GM23248 (cell line): ENCODE results near the gene NFIX. TPM values are rescaled to one million over a fixed set of nuclear protein-coding genes. Genes with fewer than 3 reads are reported as not detected.

Experiments used
- DNase-seq: peaks from one replicate; pipeline ENCODE4 v3.0.0-alpha.2; 2015
- H2AFZ ChIP-seq: fragments of 200-600 bp; sonication (generic); 2 replicates; pipeline ENCODE4 v1.6.1; 2016; ENCODE audit warnings: antibody characterized with exemption
- H3F3A ChIP-seq: fragments of 200-600 bp; sonication (generic); 2 replicates; pipeline ENCODE4 v1.6.1; 2016; ENCODE audit warnings: mild to moderate bottlenecking, antibody characterized with exemption, mixed run types; ENCODE audit not compliant: insufficient read depth
- H3K27ac ChIP-seq: fragments of 200-600 bp; sonication (generic); 2 replicates; pipeline ENCODE4 v1.5.1; 2016; ENCODE audit warnings: mild to moderate bottlenecking
- H3K27me3 ChIP-seq: fragments of 200-600 bp; sonication (generic); replicated peaks from 2 replicates; pipeline ENCODE4 v1.6.1; 2016; ENCODE audit warnings: mild to moderate bottlenecking; ENCODE audit not compliant: insufficient read depth
- H3K36me3 ChIP-seq: fragments of 200-600 bp; sonication (generic); 2 replicates; pipeline ENCODE4 v1.6.1; 2016; ENCODE audit warnings: low read depth, mild to moderate bottlenecking
- H3K4me1 ChIP-seq: fragments of 200-600 bp; sonication (generic); 2 replicates; pipeline ENCODE4 v1.6.1; 2016; ENCODE audit warnings: mild to moderate bottlenecking; ENCODE audit not compliant: insufficient read depth
- H3K4me2 ChIP-seq: fragments of 200-600 bp; sonication (generic); one replicate; pipeline ENCODE4 v1.6.1; 2016; ENCODE audit warnings: mild to moderate bottlenecking; ENCODE audit not compliant: unreplicated experiment
- H3K4me3 ChIP-seq: fragments of 200-600 bp; sonication (generic); 2 replicates; pipeline ENCODE4 v1.5.1; 2016; ENCODE audit warnings: mild to moderate bottlenecking
- H3K79me2 ChIP-seq: fragments of 200-600 bp; sonication (generic); 2 replicates; pipeline ENCODE4 v1.6.1; 2016; ENCODE audit warnings: mild to moderate bottlenecking; ENCODE audit not compliant: insufficient read depth
- H3K9ac ChIP-seq: fragments of 200-600 bp; sonication (generic); 2 replicates; pipeline ENCODE4 v1.6.1; 2016; ENCODE audit warnings: mild to moderate bottlenecking
- H3K9me2 ChIP-seq: fragments of 200-600 bp; sonication (generic); 2 replicates; pipeline ENCODE4 v1.6.1; 2016; ENCODE audit warnings: mixed run types, mild to moderate bottlenecking, moderate library complexity; ENCODE audit not compliant: insufficient read depth
- H3K9me3 ChIP-seq: fragments of 200-600 bp; sonication (generic); one replicate; pipeline ENCODE4 v1.6.1; 2017; ENCODE audit warnings: low read depth
- H4K20me1 ChIP-seq: fragments of 200-600 bp; sonication (generic); 2 replicates; pipeline ENCODE4 v1.6.0; 2016; ENCODE audit not compliant: insufficient read depth
- EZH2 ChIP-seq: fragments of 200-600 bp; sonication (generic); IDR thresholded peaks from 2 replicates; pipeline ENCODE4 v1.6.1; 2018; ENCODE audit warnings: antibody characterized with exemption, mild to moderate bottlenecking; ENCODE audit not compliant: insufficient read depth, poor library complexity, severe bottlenecking
- EZH2phosphoT487 ChIP-seq: fragments of 200-600 bp; sonication (generic); IDR thresholded peaks from 2 replicates; pipeline ENCODE4 v1.6.1; 2018; ENCODE audit warnings: antibody characterized with exemption, moderate library complexity, mild to moderate bottlenecking, low read depth; ENCODE audit not compliant: insufficient read depth
- WGBS, 2 experiments: methylation state at CpG; one replicate each; pipeline ENCODE4 v1.1.6; 2015 to 2017; ENCODE audit warnings: low lambda C conversion rate in 2 of 2, low coverage in 1 of 2; ENCODE audit errors: missing lambda C conversion rate in 2 of 2; 5-methylcytosine and 5-hydroxymethylcytosine counted together
- in situ Hi-C: fragments of 300-500 bp; cut with MboI; formaldehyde crosslinking; loops from 2 replicates; pipeline ENCODE4 v1.15.0; 2020
- polyA plus RNA-seq: library from polyadenylated mRNA; unstranded; fragments of >200 nt; fragmentation: Nextera tagmentation; extraction: Ambion mirVana; gene quantifications from 2 replicates; pipeline ENCODE4 v1.2.1, GENCODE V29; 2016
- total RNA-seq: library from RNA; depleted of rRNA; stranded (reverse); fragments of >200 nt; shearing (Covaris generic); gene quantifications from 2 replicates; pipeline ENCODE4 v1.2.3, GENCODE V29; 2014

The NFIX gene
- total and polyA plus RNA-seq, 2 experiments from 2014 or later, result 60.8 to 71.0 TPM

- Histone ChIP-seq H2AFZ (no peak overlapping the region), H4K20me1 (peaks cover 17% of the 10 kb centered on the region; the same call in 1 of the 2 replicates), H3F3A (peaks cover 30% of the 10 kb centered on the region), H3K4me3 (no peak overlapping the region), H3K79me2 (peaks cover 95% of the 10 kb centered on the region), H3K27me3 (no peaks in the 10 kb centered on the region), H3K9me2 (no peaks in the 10 kb centered on the region), H3K36me3 (no peaks in the 10 kb centered on the region; the same call in 1 of the 2 replicates), H3K4me2 (no peak overlapping the region), H3K9me3 (no peaks in the 10 kb centered on the region), H3K27ac (no peak overlapping the region), H3K9ac (no peak overlapping the region), H3K4me1 (peaks cover 38% of the 10 kb centered on the region)
- 91 to 92% methylated on average over 8 to 9 of the region's 9 CpGs for WGBS, 2 experiments
- TF ChIP-seq EZH2, result no peak
- no peak for TF ChIP-seq EZH2phosphoT487
- in situ Hi-C loops, result no loop called here
- no peak for DNase-seq
Measured at GRCh38 chr19:13129384-13129783, 134.1 kb downstream of the NFIX start.

DNA sequence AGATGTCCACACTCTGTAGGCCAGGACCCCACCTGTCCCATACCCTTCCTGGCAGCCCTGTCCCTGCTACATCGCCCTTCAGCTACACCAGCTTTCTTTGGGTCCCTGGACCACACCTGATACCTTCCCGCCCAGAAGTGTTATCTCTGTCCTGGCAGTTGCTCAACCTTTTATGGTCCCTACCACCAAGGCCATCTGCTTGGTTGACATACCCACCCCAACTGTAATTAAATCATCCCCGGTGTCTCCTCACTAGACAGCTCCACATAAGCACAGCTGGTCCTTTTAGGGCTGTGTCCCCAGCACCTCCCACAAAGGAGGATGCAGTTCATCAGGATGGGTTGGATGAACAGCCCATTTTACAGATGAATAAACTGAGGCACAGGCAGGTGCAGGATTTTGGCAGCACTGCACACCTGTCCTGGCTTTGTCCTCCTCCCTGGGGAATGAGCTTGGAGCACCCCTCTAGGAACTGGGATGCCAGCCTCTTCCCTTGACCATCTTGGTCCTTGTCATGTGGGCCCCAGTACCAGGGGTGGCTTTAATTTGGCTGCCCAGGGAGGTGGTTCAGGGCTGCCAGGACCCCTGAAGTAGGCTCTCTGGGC is 135.7 kb downstream of the NFIX start:
- Histone ChIP-seq H3K27ac (peak overlapping the region; percentile 81), H3K4me2 (no peak overlapping the region), H3K9ac (no peak overlapping the region; the same call in 1 of the 2 replicates), H3K9me3 (no peaks in the 10 kb centered on the region), H3F3A (peaks cover 33% of the 10 kb centered on the region), H3K4me3 (no peak overlapping the region), H3K4me1 (peaks cover 42% of the 10 kb centered on the region), H4K20me1 (peaks cover 17% of the 10 kb centered on the region; the same call in 1 of the 2 replicates), H3K9me2 (no peaks in the 10 kb centered on the region), H3K79me2 (peaks cover 95% of the 10 kb centered on the region), H3K27me3 (no peaks in the 10 kb centered on the region), H2AFZ (no peak overlapping the region), H3K36me3 (peaks cover under 1% of the 10 kb centered on the region)
- in situ Hi-C loops, result no loop called here
- no peak for DNase-seq
- no peak for TF ChIP-seq EZH2phosphoT487
- no peak for TF ChIP-seq EZH2
- WGBS, 2 experiments, result 79 to 86% methylated on average over 3 of the region's 3 CpGs

DNA sequence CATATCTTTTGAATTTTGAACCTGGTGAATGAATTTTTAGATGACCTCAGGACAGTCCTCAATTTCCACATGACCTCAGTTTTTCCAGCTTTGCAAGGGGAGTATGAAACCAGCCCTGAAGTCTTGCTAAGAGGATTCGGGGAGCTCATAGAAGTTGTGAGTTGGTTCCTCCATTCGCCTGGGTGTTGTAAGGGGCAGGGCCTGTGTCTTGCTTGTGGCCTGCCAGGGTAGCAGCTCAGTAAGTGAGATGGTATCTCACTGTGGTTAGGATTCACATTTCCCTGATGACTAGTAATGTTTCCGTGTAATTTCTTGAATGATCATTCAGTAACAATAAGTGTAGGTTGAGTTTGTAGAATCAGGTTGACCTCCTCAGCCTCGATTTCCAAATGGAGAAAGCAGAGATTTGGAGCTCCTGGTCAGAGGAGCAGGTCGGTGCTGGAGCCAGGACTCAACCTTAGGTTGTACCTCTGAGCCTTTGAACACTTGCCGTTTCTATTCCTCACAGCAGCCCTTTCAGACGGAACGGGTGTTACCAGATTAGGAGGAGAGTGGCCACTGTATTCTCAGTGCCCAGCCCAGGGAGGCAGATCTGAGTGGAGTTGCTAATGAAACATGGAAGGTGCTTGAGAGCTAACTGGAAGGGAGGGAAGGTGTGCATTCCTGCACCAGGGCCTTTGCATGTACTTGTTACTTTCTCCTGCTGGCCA is 137.4 kb downstream of the NFIX start:
- Histone ChIP-seq H3F3A (peaks cover 33% of the 10 kb centered on the region), H4K20me1 (peaks cover 17% of the 10 kb centered on the region; the same call in 1 of the 2 replicates), H3K27ac (peak overlapping the region; percentile 81), H3K79me2 (peaks cover 96% of the 10 kb centered on the region), H3K4me1 (peaks cover 36% of the 10 kb centered on the region), H3K9ac (peak overlapping the region; percentile 40), H3K36me3 (peaks cover 14% of the 10 kb centered on the region), H3K4me2 (peak overlapping the region; percentile 70), H3K9me2 (no peaks in the 10 kb centered on the region), H2AFZ (no peak overlapping the region), H3K9me3 (no peaks in the 10 kb centered on the region), H3K27me3 (no peaks in the 10 kb centered on the region), H3K4me3 (0 out of 2 replicates have a peak overlapping the region, but pooled peaks have one; percentile 3)
- in situ Hi-C loops, result no loop called here
- TF ChIP-seq EZH2phosphoT487 (no peak), EZH2 (no peak)
- WGBS, 2 experiments, result 58 to 64% methylated on average over 8 of the region's 8 CpGs
- peak; percentile 96 for DNase-seq

DNA sequence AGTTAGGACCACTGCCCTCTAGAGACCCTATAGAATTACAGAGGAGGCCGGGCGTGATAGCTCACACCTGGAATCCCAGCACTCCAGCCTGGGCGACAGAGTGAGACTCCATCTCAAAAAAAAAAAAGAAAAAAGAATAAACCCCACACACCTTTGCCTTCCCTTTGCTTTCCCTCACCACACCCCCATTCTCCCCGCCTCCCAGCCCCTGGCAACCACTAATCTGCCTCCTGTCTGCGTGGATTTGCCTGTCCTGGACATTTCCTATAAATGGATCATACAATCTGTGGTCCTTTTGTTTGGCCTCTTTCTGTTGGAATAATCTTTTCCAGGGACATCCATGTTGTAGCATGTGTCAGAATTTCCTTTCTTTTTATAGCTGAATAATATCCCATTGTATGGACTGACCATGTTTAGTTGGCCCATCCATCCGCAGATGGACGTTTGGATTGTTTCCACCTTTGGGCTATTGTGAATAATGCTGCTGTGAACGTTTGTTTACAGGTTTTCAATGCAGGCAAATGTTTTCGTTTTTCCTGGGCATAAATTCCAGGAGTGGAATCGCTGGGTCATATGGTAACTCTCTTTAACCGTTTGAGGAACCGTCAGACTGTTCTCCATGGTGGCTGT is 138.1 kb downstream of the NFIX start:
- peak overlapping the region; percentile 70 for H3K4me2 ChIP-seq
- H4K20me1 ChIP-seq, result peaks cover 10% of the 10 kb centered on the region; the same call in 1 of the 2 replicates
- H3K4me3 ChIP-seq, result no peak overlapping the region
- H3K27ac ChIP-seq, result peak overlapping the region; percentile 81
- WGBS, 2 experiments, result 61 to 68% methylated on average over 9 to 12 of the region's 12 CpGs
- peak overlapping the region; percentile 39; the same call in 1 of the 2 replicates for H3K9ac ChIP-seq
- peaks cover 93% of the 10 kb centered on the region for H3K79me2 ChIP-seq
- TF ChIP-seq EZH2phosphoT487, result no peak
- no peak for TF ChIP-seq EZH2
- H3K9me3 ChIP-seq, result no peaks in the 10 kb centered on the region
- no peaks in the 10 kb centered on the region for H3K27me3 ChIP-seq
- H3K36me3 ChIP-seq, result peaks cover 18% of the 10 kb centered on the region
- in situ Hi-C loops, result no loop called here
- H3F3A ChIP-seq, result peaks cover 33% of the 10 kb centered on the region
- DNase-seq, result no peak
- H3K9me2 ChIP-seq, result no peaks in the 10 kb centered on the region
- peaks cover 30% of the 10 kb centered on the region for H3K4me1 ChIP-seq
- H2AFZ ChIP-seq, result no peak overlapping the region
